KG1 (cell line): Measurements from ENCODE around the gene EPS8L1.
"Not testable (repeated sequence)": the region's sequence is repeated elsewhere in the genome, so short reads cannot be mapped to it uniquely, and the experiment has no call there.

Experiments used
- DNase-seq: peaks from one replicate; lab custom pipeline; 2025; lab: John Stamatoyannopoulos, UW

EPS8L1 gene

GRCh38 chr19:55094456-55095259 lies 19.0 kb downstream of the EPS8L1 start:
- DNase-seq, result no peak

DNA sequence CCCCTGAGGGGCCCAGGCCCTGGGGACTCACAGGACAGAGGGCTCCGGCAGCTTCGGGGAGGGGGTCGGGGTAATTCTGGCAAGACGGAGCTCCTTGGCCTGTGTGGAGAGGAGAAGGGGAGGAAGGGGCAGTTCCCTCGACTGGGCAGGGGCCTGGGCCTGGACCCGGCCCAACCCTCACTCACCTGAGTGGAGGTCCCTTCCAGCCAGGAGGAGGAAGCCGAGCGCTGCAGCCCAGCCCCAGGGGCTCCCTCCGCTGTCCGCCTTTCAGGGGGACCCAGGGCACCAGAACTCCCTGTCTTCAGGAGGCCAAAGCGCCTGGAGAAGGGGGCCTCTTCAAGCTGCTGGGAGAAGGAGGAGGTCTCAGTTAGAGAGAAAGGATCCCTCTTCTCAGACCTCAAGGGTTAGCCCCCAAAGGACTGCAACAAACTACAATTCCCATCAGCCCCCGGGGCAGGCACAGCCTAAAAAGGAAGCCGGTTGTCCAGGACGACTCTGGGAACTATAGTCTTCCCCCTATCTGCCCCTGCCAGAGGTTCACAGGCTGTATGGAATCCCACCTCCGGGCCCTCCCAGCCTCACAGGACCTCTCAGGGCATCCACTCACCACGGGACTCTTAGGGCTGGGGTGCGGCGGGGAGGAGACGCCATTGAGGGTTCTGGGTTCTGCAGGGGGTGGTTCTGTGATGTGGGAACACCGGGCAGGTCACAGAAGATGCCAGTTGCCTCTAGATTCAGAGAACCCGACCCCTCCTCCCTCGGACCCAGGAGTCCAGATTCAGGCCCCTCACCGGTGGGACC lies 19.8 kb downstream of the EPS8L1 start:
- DNase-seq, result no peak

DNA sequence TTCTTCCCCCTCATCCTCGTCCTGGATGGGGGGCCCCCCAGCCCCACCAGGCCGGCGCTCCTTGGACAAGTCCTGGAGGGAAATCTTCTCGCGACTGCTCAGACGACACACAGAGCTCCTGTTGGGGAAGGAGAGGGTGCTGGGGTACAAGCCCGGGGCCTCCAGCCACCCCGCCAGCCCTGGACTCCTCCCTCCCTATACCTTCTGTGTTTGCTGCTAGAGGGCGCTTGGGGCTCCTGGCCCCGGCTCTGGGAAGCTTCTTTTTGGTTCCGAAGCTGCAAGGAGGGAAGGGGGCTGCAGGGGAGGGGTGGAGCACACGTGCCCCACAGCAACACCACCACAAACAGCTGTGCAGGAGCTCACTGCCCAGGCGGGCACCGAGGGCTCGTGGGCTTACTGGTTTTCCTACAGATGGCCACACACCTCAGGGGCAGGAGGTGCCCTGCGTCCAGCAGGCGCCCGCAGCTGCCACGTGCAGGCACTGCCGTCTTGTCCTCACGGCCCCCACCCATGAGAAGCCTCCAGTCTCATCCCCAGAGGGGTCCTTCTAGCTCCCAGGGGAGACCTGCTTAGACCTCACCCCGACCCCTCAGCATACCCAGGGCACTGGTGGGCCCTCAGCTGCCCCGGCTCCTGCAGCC lies 20.5 kb downstream of the EPS8L1 start:
- no peak for DNase-seq

- no peak for DNase-seq
Observed at GRCh38 chr19:55097864-55098715, 22.4 kb downstream of the EPS8L1 start.

- no peak for DNase-seq
Observed at GRCh38 chr19:55098716-55099556, 23.3 kb downstream of the EPS8L1 start.

DNA sequence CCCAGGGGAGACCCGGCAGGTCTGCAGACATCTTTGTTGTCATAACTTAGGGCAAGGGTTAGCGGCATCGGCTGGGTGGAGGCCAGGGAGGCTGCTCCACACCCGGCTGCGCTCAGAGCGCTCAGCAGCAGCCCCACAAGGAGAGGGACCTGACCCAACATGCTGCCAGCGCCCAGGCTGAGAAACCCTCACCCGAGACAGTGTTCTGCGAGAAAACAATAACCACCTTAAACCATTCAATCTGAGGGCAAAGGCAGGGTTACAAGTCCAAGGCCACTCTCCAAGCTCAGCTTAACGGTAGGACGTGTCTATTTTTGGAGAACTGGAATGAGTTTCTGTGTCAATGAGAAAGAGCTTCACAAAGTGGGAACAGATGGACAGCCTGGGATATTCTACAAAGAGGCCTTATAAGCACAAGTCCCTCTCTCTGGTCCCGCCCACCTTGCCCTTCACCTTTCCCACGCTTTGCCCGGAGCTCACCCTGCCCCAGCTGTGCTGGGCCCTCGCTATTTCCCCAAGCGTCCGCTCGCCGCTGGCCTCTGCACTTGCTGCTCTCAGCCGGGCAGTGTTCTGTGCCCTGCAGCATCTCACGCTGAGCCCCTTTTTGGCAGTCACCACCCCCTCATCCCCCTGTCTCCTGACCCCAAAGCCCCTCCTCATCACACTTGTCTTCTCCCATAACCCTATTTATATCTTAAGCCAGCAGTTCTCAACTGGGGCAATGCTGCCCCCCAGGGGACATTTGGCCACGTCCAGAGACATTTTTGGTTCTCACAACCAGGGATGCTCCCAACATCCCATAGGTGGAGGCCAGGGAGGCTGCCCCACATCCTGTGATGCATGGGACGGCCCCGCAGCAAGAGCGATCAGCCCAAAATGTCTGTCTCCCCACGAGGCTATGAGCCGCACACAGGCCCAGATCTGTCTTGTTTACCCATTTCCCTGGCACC lies 24.2 kb downstream of the EPS8L1 start:
- no peak for DNase-seq

- DNase-seq, result no peak
Observed at GRCh38 chr19:55101261-55101660, 25.6 kb downstream of the EPS8L1 start.

DNA sequence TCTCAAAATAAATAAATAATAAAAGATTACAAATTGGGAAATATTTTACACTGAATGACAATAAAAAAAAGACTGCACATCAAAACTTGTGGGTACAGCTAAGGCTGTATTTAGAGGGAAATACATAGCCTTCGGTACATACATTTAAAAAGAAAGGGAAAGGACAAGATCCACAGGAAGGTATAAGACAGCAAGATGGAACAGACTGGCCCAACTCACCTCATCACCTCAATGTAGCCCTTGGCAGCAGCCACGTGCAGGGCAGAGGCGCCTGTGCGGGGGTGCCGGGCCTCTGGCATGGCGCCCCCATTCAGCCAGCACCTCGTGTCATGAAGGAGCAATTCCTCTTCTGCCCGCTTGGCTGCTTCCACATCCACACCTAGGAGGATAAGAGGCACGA lies 27.5 kb downstream of the EPS8L1 start:
- no peak for DNase-seq

GRCh38 chr19:55105237-55105636 lies 29.6 kb downstream of the EPS8L1 start:
- DNase-seq, result no peak

DNA sequence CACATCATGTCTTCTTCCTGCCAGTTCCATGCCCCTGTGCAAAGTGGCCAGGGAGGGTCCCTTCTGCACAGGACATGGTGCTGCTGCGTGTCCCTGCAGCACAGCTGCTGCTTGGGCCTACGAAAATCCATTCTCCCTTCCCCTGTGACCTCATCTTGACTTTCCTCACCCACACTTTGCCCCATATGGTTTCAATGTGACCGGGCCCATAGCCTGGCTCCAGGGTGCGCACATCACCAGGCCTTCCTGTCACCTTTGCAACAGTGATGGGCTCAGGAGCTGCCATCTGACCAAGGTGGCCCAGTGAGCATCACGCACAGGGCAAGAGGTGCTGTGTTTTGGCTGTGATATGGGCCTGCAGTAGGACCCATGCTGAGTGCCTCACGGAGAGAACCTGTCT lies 30.9 kb downstream of the EPS8L1 start:
- no peak for DNase-seq

- DNase-seq, result not testable (repeated sequence)
Observed at GRCh38 chr19:55107252-55107651, 31.6 kb downstream of the EPS8L1 start.

GRCh38 chr19:55109527-55110291 lies 34.0 kb downstream of the EPS8L1 start:
- no peak for DNase-seq

DNA sequence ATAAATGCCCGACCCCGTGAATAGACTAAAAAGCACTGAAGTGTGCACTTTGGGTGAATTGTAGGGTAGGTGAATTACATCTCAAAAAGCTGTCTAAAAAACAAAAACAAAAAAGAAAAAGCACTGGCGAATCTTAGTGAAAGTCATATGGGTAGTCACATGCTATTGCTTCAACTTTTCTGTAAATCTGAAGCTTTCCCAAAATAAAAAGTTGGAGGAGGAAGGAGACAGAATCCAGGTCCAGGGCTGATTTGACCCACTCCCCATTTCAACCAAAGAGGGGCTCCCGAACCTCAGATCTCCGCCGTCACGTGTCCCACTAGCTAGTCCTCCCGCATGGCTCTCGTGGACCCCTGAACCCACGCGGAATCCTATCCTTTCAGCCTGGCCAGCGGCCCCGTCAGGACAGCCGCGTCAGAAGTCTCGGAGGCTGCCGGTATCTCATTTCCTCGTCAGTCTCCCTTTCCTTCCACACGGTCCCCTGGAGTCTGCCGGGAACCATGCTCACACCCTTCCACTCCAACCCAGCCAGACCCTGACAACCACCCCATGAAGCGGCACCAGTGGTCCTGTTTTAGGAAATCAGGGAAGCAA lies 35.7 kb downstream of the EPS8L1 start:
- DNase-seq, result no peak

- no peak for DNase-seq
Observed at GRCh38 chr19:55112246-55112776, 36.6 kb downstream of the EPS8L1 start.

GRCh38 chr19:55112777-55113569 lies 37.3 kb downstream of the EPS8L1 start:
- no peak for DNase-seq

- DNase-seq, result no peak
Observed at GRCh38 chr19:55113570-55114039, 37.9 kb downstream of the EPS8L1 start.

GRCh38 chr19:55114566-55115145 lies 39.0 kb downstream of the EPS8L1 start:
- DNase-seq, result no peak
